NCI-H2029 treated with DMSO at 0.1 percent for 48 hours (cell line): ENCODE data around the gene MAP2K5.

ENCODE experiments used
- DNase-seq: peaks from one replicate; lab custom pipeline; 2025; lab: John Stamatoyannopoulos, UW

The MAP2K5 gene

GRCh38 chr15:67824976-67825880, 282.7 kb downstream of the MAP2K5 start, which contains the start of gene SKOR1:
Gene SKOR1 (plus strand): TSS chr15:67825509. CDS start chr15:67825603, 94 bp downstream.
- DNase-seq: no peak

- DNase-seq: no peak
Measured at GRCh38 chr15:67825881-67826716, 283.6 kb downstream of the MAP2K5 start.

- DNase-seq: no peak
Measured at GRCh38 chr15:67826717-67827561, 284.4 kb downstream of the MAP2K5 start.

- DNase-seq: no peak
Measured at GRCh38 chr15:67827562-67828277, 285.2 kb downstream of the MAP2K5 start.

- DNase-seq: no peak
Measured at GRCh38 chr15:67828278-67828968, 285.9 kb downstream of the MAP2K5 start.

- DNase-seq: no peak
Measured at GRCh38 chr15:67828969-67829646, 286.6 kb downstream of the MAP2K5 start.

- no peak for DNase-seq
Measured at GRCh38 chr15:67829647-67830504, 287.4 kb downstream of the MAP2K5 start.

- DNase-seq: no peak
Measured at GRCh38 chr15:67831363-67831762, 288.9 kb downstream of the MAP2K5 start.

GRCh38 chr15:67832031-67832551, 289.6 kb downstream of the MAP2K5 start:
- DNase-seq: no peak

- DNase-seq: no peak
Measured at GRCh38 chr15:67832897-67833709, 290.6 kb downstream of the MAP2K5 start.

GRCh38 chr15:67833710-67834511, 291.4 kb downstream of the MAP2K5 start:
- no peak for DNase-seq

- DNase-seq: no peak
Measured at GRCh38 chr15:67834581-67835296, 292.2 kb downstream of the MAP2K5 start.

GRCh38 chr15:67835297-67836133, 293.0 kb downstream of the MAP2K5 start:
- DNase-seq: no peak

GRCh38 chr15:67836134-67836455, 293.6 kb downstream of the MAP2K5 start:
- no peak for DNase-seq

- DNase-seq: no peak
Measured at GRCh38 chr15:67836477-67836876, 294.0 kb downstream of the MAP2K5 start.

GRCh38 chr15:67836955-67837354, 294.5 kb downstream of the MAP2K5 start:
- no peak for DNase-seq
